AG09309 (cell line): ENCODE measurements around the gene SOCS3.

Source experiments
- DNase-seq: peaks from one replicate; pipeline ENCODE4 v3.0.0-alpha.2; 2010; ENCODE audit warnings: low read depth
- H3K4me3 ChIP-seq: 2 replicates; pipeline ENCODE4 v1.5.1; 2011; ENCODE audit warnings: mild to moderate bottlenecking, low read depth, low read length, moderate library complexity; ENCODE audit not compliant: control insufficient read depth
- TF ChIP-seq, protein P1 (sequence below): IDR thresholded peaks from 2 replicates; pipeline ENCODE4 v1.5.1; 2011; ENCODE audit warnings: mild to moderate bottlenecking, low read depth, low read length, inconsistent platforms; ENCODE audit not compliant: insufficient read depth, control insufficient read depth; ENCODE audit errors: missing control alignments

The SOCS3 gene

DNA sequence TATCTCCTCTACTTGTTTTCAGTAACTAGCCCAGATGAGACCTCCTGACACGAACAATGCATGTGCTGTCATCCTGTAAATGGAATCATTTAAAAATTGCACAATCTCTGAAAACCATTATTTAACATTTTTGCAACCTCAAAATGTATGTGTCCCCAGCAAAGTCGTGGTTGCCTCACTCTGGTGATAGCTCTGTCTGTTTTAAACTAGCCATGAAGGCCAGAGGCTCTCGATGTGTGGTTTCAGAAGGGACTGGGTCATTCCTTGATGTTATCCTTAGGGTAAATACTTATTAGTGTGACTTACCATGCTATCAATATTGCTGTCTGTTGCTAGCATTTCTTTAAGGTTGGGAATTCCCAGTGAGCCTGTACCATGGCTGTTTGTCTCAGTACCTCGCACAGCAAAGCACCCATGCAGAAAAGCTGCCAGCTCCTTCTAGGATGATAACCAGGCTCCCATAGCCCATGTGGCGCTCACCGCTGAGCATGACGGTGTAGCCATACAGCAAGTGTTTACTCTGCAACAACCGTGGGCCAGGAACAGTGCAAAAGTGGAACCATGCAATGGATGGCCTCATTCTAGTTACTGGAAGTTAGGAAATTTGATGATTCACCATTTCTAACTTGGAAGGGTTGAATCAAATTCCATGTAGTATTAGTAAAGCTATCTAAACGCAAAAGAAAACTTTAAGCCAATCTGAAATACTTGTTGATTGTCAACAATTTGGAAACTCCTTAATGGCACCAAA, 15.7 kb upstream of the SOCS3 start:
- peak; percentile 90 for DNase-seq
- TF ChIP-seq, protein P1, sequence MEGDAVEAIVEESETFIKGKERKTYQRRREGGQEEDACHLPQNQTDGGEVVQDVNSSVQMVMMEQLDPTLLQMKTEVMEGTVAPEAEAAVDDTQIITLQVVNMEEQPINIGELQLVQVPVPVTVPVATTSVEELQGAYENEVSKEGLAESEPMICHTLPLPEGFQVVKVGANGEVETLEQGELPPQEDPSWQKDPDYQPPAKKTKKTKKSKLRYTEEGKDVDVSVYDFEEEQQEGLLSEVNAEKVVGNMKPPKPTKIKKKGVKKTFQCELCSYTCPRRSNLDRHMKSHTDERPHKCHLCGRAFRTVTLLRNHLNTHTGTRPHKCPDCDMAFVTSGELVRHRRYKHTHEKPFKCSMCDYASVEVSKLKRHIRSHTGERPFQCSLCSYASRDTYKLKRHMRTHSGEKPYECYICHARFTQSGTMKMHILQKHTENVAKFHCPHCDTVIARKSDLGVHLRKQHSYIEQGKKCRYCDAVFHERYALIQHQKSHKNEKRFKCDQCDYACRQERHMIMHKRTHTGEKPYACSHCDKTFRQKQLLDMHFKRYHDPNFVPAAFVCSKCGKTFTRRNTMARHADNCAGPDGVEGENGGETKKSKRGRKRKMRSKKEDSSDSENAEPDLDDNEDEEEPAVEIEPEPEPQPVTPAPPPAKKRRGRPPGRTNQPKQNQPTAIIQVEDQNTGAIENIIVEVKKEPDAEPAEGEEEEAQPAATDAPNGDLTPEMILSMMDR = no peak
- no peak overlapping the region for H3K4me3 ChIP-seq

DNA sequence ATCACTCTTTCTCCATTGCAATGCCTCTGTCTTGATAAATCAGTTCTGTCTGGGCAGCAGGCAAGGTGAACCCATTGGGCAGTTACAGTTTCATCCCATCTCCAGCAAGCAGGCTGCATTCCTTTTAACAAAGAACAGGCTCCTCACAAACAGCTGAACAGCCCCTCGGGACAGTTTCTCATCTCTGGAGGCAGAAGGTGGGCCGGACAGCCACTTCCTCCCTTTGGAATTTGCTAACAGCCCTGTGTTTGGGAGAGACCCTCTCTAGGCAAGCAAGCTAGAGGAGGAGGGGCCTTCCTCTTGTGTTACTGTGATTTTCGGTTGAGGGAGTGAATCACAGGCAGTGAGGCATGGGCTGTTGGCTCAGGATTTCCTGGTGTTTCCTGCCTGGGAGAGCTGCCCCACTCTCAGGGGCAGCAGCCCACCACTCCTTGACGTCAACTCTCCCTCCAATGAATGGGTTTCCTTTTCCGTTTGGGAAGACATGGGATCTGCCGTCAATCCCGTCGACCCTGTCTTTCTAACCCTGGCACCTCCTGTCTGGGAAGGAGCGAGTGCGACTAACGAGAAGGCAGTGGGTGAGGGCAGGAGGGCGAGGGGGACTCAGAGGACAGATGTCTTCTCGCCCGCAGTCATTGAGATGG, 14.9 kb upstream of the SOCS3 start:
- DNase-seq = no peak
- TF ChIP-seq, protein P1 = no peak
- no peak overlapping the region for H3K4me3 ChIP-seq

DNA sequence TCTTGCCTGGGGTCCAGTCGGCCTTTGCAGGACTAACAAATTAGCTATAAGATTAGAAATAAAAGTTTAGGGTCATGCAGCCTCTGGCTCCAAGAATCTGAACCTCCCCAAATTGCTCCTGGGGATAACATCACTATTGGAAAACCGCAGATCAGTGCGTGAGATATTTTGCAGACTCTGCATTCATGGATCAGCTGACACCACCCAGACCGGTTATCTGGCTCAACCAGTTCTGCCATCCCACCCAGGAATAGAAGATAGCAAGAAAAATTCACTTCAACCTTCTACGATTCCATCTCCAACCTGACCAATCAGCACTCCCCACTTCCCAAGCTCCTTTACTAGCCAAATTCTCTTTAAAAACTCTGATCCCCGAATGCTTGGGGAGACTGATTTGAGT, 14.3 kb upstream of the SOCS3 start:
- H3K4me3 ChIP-seq = no peak overlapping the region
- TF ChIP-seq, protein P1 = no peak
- DNase-seq = no peak

DNA sequence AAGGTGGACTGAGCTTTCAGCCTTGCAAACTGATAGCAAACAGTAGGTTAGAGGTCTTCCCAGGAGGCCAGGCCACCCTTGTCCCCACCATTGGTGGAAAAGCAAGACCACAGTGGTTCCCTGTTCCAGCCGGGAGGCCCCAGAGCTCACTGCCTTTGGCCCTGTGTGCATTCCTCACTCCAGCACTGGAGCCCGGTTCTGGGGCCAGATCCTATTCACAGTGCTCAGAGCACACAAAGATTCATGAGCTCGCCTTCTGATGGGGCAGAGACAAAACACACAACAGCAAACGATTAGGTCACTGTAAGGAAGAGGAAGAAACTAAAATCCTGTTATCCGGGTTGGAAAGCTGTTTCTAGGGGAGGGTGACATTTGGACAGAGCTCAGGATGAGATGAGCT, 13.0 kb upstream of the SOCS3 start:
- H3K4me3 ChIP-seq = no peak overlapping the region
- TF ChIP-seq, protein P1 = no peak
- DNase-seq = no peak

DNA sequence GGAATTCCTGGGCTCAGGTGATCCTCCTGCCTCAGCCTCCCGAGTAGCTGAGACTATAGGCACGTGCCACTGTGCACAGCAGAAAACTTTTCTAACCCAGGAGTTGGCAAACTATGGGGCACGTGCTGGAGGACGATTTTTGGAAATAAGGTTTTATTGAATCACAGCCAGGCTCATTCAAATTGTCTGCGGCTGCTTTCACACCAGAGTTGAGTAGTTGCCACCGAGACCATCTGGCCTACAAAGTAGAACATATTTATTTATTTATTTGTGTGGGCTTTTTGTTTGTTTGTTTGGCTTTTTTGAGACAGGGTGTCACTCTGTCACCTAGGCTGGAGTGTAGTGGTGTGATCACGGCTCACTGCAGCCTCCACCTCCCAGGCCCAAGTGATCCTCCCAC, 11.2 kb upstream of the SOCS3 start:
- H3K4me3 ChIP-seq = no peak overlapping the region
- TF ChIP-seq, protein P1 = no peak
- no peak for DNase-seq

DNA sequence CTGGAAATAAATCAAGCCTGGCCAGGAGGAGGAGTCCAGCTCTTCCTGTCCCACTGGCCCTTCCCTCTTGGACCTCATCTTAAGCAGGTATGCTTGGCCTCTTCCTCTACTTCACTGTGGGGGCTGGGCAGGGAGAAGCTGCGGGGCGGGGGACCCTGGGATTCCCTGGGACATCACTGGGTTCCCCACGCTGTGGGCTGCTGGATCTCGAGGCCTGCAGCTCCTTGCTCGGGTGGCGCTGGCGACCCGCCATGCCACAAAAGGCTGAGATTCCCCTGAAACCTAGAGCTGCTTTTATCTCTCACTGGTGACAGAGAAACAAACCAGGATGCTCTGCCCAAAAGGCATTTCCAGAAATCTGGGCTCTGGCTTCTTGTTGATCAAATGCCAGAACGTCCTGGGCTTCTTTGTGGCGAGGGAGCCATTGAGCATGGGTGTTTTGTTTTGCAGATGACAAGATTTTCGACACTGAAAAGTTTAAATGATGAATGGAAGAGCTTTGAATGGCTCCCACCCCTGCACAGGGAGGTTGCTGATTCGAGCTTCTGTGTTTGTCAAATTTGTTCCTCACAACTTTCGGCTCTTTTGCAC, 10.0 kb upstream of the SOCS3 start:
- no peak for DNase-seq
- TF ChIP-seq, protein P1 = no peak
- H3K4me3 ChIP-seq = no peak overlapping the region
